Glomerular endothelial cell (primary cell): ENCODE data around the gene NPR3. TPM values are rescaled to one million over a fixed set of nuclear protein-coding genes. Genes with fewer than 3 reads are reported as not detected.
"Not testable (repeated sequence)": the region's sequence is repeated elsewhere in the genome, so short reads cannot be mapped to it uniquely, and the experiment has no call there.

Experiments used
- DNase-seq: peaks from one replicate; pipeline ENCODE4 v3.0.0-alpha.2; 2011; ENCODE audit warnings: low read depth, low spot score; ENCODE audit errors: extremely low read depth
- total RNA-seq: library from RNA; depleted of rRNA; stranded (reverse); fragments of >200 nt; gene quantifications from 2 replicates; pipeline ENCODE4 v1.2.3, GENCODE V29; 2015

NPR3 gene
- total RNA-seq, 1 donor from 2014 or later: 0.70 TPM

GRCh38 chr5:32805462-32805861, 94.3 kb downstream of the NPR3 start:
- not testable (repeated sequence) for DNase-seq

GRCh38 chr5:32805971-32806638, 95.0 kb downstream of the NPR3 start:
- DNase-seq: no peak

- no peak for DNase-seq
Observed at GRCh38 chr5:32808783-32809182, 97.7 kb downstream of the NPR3 start.

GRCh38 chr5:32810804-32811203, 99.7 kb downstream of the NPR3 start:
- no peak for DNase-seq

GRCh38 chr5:32812399-32812798, 101.3 kb downstream of the NPR3 start:
- no peak for DNase-seq

GRCh38 chr5:32814141-32814540, 103.0 kb downstream of the NPR3 start:
- no peak for DNase-seq

- DNase-seq: no peak
Observed at GRCh38 chr5:32814620-32815019, 103.5 kb downstream of the NPR3 start.

- no peak for DNase-seq
Observed at GRCh38 chr5:32827981-32828380, 116.9 kb downstream of the NPR3 start.

- DNase-seq: no peak
Observed at GRCh38 chr5:32828492-32828891, 117.4 kb downstream of the NPR3 start.

GRCh38 chr5:32831624-32832023, 120.5 kb downstream of the NPR3 start:
- no peak for DNase-seq

- no peak for DNase-seq
Observed at GRCh38 chr5:32833127-32833526, 122.0 kb downstream of the NPR3 start.

GRCh38 chr5:32833663-32834062, 122.5 kb downstream of the NPR3 start:
- DNase-seq: no peak

GRCh38 chr5:32834251-32834650, 123.1 kb downstream of the NPR3 start:
- DNase-seq: no peak

- no peak for DNase-seq
Observed at GRCh38 chr5:32836176-32836575, 125.1 kb downstream of the NPR3 start.

- DNase-seq: no peak
Observed at GRCh38 chr5:32837211-32837610, 126.1 kb downstream of the NPR3 start.

GRCh38 chr5:32839106-32839505, 128.0 kb downstream of the NPR3 start:
- no peak for DNase-seq

- DNase-seq: no peak
Observed at GRCh38 chr5:32840606-32841005, 129.5 kb downstream of the NPR3 start.

Other genes starting within 250 kb of the NPR3 start
- gene SUB1, start 125.8 kb upstream of the NPR3 start, total RNA-seq: 206 and 228 TPM in 2 replicates